GM21447 (cell line): ENCODE measurements around the gene CKM.
"Not testable (repeated sequence)": the region's sequence is repeated elsewhere in the genome, so short reads cannot be mapped to it uniquely, and the experiment has no call there.

Experiments
- ATAC-seq: cut with Tn5 transposase; IDR thresholded peaks from one replicate; pipeline ENCODE4 v1.9.1; 2021; ENCODE audit not compliant: unreplicated experiment

Gene CKM

DNA sequence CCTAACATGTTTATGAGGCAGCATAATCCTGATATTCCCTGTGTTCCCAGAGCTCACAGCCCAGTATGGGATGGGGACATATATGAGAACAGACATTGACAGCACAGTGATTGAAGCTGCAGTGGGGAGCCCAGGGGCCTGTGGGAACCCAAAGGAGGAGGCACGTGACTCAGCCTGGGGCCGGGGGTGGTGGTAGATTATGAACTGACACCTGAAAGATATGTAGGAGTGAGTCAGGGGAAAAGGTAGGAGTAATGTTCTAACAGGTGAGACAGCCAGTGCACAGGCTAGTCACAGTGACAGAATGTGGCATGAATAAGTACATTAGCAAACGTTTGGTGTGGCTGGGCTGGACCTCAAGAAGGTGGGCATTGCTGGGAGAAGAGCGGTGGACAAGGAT, 29.0 kb downstream of the CKM start:
- ATAC-seq = no peak

DNA sequence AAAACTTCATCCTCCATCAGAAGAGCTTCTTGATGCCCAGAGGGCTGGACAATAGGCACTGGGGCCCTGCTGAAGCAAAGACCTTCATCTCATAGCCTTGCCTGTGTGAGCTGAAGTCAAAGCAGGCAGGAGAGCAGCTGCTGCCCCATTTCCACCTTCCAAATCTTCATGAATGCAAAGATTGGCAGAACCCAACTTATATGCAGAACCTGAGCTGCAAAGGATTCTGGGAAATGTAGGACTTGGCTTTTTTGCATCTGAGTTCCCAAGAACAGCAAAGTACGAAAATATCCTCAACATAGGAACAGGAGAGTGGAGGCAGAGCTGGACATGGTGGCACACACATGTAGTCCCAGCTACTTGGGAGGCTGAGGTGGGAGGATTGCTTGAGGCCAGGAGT, 30.8 kb downstream of the CKM start:
- ATAC-seq = no peak

DNA sequence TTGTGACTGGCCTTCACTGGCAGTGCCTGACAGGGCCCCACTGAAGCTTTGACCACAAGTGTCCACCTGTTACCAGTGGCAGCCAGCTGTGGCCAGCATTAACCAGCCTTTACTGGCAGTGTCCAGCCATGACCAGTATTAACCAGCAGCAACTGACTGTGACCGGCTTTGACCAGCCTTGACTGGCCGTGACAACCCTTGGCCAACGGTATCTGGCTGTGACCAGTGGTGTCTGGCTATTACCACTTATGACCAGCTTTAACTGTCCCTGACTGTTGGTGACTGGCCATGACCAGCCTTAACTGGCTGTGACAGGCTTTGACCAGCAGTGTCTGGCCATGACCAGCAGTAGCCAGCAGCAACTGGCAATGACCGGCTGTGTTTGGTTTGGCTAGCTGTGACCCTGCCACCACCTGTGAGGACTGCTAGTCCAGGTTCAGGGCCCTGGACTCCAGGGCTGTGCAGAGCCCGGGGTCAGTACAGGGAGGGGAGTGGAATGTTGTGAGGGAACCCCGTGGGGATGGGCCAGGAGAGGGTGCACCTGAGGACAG, 32.2 kb downstream of the CKM start:
- no peak for ATAC-seq

DNA sequence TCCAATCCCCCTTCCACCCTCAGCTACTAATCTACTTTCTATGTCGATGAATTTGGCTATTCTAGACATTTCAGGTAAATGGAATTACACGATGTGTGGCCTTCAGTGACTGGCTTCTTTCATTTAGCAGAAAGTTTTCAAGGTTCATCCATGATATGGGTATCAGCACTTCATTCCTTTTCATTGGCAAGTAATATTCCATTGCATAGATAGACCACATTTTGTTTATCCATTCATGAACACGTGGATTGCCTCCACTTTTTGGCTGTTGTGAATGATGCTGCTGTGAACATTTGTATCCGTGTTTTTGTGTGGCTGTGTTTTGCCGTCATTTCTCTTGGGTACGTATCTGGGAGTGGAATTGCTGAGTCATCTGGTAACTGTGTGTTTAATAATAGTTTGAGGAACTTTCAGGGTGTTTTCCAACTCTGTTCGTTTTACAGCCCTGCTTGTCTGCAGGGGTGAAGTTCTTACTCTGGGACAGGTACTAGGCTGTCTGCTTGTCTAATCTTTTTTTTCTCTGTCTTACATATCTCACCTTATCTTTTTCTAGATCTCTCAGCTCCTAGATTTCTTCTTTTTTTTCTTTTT, 39.1 kb downstream of the CKM start:
- no peak for ATAC-seq

DNA sequence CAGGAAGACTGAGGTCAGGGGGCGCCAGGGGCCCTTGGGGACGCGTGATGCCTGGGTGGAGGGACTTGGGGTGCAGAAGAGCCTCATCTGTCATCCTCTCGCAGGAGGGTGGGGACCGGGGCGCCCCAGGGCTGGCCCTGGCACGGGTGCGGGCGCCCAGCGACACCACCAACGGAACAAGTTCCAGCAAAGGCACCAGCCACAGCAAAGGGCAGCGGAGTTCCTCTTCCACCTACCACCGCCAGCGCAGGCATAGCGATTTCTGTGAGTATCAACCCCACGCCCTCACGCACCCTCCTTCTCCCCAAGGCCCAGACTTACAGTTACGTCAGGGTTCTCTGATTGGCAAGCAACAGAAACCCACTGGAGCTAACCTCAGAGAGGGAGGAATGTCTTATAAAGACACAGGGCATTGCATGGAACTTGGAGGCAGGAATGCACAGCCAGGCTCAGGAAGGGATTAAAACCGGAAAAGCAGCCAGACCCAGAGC, 42.2 kb downstream of the CKM start:
- ATAC-seq = no peak

DNA sequence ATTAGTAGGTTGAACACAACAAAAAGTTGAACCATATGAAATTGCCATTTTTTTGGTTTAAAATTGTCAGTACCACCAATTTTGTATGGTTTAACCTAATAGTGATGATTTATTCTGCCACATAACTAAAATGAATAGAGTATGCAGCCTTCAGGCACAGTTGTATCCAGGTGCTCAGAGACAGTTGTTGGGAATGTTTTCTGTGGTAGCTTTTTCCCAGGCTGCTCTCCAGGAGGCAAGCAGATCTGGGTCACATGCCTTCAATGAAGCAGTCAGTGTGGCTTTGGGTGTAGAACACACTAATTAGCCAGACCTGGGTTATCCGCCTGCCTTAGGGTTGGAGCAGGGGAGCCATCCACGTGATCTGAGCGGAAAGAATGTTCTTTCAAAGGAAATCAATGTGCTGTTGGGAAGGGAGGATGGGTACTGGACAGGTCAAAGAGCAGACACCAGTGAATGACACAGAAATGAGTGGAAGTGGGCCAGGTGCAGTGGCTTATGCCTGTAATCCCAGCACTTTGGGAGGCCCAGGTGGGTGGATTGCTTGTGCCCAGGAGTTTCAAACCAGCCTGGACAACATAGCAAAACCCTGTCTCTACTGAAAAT, 43.0 kb downstream of the CKM start:
- no peak for ATAC-seq

DNA sequence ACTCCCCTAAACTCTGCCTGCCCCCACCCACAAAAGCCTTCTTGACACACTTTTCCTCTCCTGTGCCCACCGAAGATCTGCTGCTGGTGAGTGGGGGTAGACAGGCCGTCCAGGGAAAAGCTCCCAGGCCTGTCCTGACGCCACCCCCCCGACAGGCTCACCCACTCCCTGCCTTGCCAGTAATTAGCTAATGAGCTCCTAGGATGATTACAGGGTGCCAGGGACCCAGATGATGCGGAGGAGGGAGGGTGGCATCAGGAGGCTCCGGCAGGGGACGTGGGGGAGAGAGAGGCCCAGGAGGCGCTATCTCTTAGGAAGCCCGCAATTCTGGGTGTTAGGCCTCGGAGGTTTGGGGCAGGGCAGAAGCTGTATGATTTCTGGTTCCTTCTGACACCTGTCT, 44.6 kb downstream of the CKM start:
- no peak for ATAC-seq

DNA sequence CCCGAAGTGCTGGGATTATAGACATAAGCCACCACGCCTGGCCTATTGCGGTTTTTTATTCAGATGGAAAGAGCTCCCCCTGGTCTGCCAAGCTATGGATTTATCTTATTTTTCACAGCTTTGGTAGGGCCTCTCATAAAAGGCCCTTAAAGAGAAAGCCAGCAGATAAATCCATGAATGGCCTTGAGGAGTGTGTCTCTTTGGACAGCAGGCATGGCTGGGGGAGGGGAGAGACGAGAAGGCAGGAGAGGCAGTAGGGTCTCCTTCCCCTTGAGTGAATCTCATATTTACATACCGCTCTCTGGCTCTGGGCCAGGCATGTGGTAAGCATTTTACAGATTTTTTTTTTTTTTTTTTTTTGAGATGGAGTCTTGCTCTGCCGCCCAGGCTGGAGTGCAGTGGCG, 46.4 kb downstream of the CKM start:
- ATAC-seq = no peak

DNA sequence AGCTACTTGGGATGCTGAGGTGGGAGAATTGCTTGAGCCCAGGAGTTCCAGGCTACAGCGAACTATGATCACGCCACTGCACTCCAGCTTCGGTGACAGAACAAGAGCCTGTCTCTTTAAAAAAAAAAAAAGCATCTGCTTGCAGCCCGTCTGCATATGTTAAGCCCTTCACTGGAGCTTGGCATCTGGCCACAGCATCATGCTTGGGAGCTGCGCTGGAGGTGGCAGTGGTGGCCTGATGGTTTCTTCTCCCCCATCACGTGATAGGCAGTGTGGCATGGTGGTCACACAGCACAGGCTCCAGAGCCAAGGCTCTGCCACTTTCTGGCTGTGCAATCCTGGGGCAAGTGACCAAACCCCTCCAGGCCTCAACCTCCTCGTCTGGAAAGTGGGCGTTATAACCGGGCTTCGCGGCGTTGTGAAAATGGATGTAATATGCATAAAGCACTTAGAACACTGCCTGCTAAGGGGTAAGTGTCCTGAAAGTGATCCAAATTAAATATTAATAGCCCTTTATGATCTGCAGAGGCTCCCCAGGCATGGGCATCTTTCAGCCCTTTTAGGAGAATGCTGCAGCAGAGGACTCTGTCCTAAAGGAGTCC, 47.2 kb downstream of the CKM start:
- ATAC-seq = no peak

DNA sequence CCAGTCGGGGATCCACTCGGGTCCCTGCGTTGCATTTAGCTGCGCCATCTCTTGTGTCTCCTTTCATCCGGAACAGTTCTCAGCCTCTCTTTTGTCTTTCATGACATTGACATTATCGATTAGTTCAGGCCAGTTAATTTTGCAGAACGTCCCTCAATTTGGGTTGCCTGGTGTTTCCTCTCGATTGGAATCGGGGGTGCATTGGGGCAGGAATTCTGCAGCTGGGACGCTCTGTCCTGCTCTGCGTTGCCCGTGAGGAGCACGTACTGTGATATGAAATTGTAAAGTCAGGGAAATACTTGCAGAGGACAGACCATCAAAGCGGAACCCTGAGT, 49.2 kb downstream of the CKM start:
- no peak for ATAC-seq

DNA sequence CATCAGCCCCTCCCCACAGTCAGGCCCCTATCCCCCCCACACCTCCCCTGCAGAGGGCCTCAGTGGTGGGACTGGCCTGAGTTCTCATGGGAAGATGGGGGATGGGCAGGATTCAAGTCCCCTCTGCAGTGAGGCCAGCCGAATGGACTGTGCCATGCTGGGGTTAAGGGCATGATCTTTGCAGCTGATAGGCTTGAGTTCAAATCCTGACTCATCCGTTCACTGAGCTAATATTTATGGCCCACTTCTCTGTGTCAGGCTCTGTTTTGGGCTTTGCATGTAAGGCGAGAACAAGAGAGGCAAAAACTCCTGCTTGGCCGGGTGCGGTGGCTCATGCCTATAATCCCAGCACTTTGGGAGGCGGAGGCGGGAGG, 51.0 kb downstream of the CKM start:
- ATAC-seq = no peak

DNA sequence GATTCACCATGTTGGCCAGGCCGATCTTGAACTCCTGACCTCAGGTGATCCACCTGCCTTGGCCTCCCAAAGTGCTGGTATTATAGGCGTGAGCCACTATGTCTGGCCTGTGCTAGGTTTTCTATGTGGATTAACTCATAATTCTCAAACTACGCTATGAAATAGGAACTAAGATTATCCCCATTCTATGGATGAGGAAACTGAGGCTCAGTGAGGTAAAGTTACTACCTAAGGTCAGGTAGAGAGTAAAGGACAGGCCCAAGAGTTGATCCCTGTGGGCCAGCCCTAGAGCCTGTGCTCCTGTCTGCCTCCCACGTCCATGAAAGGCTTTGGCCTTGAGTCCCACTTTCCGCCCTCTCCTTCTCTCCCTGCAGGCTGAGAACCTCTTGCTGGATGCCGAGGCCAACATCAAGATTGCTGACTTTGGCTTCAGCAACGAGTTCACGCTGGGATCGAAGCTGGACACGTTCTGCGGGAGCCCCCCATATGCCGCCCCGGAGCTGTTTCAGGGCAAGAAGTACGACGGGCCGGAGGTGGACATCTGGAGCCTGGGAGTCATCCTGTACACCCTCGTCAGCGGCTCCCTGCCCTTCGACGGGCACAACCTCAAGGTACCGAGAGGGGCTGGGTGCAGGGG, 51.5 kb downstream of the CKM start:
- ATAC-seq = no peak

DNA sequence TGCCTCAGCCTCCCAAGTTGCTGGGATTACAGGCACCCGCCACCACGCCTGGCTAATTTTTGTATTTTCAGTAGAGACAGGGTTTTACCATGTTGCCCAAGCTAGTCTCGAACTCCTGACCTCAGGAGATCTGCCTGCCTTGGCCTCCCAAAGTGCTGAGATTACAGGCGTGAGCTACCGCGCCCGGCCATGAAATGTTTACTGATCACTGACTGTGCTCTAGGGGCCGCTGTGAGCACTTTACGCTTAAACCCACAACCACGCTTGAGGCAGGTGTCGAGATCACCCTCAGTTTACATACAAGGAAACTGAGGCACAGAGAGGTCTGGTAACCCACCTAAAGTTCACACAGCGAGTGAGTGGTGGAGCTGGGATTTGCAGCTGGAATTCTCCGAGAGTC, 52.7 kb downstream of the CKM start:
- ATAC-seq = not testable (repeated sequence)

DNA sequence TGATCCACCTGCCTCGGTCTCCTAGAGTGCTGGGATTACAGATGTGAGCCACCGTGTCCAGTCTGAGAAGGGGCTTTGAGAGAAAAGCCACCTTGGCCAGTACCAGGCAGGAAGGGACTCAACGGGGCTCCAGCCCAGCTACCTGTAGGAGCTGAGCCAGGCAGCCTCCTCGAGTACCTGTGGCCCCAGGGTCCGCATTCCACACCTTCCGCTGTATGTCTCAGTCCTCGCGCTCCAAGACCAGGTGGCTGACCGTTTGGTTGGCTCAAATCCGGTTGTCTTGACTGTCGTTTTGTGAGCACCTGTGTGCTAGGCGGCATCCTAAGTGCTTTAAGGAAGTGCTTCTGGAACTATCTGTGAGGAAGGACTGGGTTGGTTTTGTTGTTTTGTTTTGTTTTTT, 55.4 kb downstream of the CKM start:
- no peak for ATAC-seq

DNA sequence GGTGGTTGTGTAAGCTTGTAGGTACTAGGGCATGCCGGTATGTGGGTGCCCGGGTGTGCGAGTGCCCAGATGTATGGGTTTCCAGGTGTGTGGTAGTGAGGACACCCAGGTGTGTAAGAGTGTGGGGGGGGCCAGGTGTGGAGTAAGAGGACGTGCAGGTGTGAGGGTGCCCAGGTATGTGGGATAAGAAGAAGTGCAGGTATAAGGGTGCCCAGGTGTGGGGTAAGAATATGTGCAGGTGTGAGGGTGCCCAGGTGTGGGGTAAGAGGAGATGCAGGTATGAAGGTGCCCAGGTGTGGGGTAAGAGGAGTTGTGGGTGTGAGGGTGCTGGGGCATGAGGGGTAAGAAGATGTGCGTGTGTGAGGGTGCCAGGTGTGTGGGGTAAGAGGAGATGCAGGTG, 57.3 kb downstream of the CKM start:
- ATAC-seq = no peak

DNA sequence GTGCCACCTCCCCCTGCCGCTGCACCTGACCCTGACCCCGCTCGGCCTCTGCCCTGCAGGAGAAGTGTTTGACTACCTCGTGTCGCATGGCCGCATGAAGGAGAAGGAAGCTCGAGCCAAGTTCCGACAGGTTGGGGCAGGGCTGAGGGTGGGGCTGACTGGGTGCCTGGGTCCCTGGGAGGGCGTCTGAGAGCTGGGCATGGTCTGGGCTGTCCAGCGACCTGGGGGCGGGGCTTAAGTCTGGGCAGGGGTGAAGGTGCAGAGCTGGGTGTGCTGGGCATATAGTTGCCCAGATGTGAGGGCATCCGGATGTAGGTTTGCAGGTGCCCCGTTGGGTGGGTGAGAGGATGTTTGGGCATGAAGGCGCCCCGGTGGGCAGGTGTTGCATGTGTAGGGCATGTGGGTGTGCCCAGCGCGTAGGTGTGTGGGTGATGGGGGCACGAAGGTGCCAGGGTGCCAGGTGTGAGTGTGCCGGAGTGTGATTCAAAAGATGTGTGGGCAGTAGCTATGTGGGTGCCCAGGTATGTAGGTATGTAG, 57.8 kb downstream of the CKM start:
- no peak for ATAC-seq

DNA sequence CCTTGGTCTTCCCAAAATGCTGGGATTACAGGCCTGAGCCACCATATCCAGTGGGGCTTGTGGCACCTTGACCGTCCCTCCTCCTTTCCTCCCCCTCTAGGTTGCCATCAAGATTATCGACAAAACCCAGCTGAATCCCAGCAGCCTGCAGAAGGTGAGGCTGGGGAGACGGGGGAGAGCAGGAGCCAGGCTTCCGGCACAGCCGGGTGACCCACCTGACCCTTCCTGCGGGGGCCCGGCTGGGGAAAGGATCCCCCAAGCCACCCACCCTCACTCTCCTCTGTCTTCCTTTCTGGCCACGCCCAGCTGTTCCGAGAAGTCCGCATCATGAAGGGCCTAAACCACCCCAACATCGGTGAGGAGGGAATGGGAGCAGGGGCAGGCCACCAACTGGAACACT, 59.7 kb downstream of the CKM start:
- no peak for ATAC-seq

DNA sequence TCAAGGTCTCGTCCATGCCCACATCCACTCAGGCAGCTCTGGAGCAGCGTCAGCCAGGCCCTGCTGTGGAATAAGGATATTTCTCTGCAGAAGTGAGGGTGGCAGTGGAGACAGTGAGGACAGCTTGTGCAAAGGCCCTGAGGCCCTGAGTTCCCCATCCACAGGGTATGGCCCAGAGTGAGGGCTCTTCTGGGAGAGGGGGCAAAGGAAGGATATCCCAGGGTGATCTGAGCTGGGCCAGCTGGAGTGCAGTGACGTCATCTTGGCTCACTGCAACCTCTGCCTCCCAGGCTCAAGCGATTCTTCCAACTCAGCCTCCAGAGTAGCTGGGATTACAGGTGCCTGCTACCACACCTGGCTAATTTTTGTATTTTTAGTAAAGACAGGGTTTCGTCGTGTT, 60.1 kb downstream of the CKM start:
- ATAC-seq = no peak

DNA sequence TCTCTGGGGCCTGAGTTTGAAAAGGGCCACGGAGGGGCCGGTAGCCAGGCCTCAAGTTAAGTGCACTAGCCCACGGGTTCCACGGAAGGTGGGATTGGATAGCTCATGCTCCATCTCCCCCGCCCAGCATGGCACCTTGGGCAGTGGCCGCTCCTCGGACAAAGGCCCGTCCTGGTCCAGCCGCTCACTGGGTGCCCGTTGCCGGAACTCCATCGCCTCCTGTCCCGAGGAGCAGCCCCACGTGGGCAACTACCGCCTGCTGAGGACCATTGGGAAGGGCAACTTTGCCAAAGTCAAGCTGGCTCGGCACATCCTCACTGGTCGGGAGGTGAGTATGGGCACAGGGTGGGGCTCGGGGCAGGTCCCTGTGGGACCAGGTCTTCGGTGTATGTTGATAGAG, 63.8 kb downstream of the CKM start:
- ATAC-seq = no peak

DNA sequence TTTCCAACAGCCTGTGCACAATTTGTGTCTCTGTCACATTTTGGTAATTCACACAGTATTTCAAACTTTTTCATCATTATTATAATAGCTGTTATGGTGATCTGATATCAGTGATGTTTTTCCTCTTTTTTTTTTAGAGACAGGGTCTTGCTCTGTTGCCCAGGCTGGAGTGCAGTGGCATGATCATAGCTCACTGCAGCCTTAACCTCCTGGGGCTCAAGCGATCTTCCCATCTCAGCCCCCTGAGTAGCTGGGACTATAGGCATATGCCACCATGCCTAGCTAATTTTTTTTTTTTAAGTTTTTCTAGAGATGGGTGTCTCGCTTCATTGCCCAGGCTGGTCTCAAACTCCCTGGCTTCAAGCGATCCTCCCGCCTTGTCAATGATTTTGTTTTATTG, 65.8 kb downstream of the CKM start:
- no peak for ATAC-seq
